DMS79 treated with DMSO at 0.1 percent for 48 hours (cell line): ENCODE data around the gene IGFALS.
A peak's percentile ranks its signal among the peaks of the same experiment; 100 is the strongest.

Source experiments
- DNase-seq: peaks from one replicate; lab custom pipeline; 2025; lab: John Stamatoyannopoulos, UW

IGFALS gene

DNA sequence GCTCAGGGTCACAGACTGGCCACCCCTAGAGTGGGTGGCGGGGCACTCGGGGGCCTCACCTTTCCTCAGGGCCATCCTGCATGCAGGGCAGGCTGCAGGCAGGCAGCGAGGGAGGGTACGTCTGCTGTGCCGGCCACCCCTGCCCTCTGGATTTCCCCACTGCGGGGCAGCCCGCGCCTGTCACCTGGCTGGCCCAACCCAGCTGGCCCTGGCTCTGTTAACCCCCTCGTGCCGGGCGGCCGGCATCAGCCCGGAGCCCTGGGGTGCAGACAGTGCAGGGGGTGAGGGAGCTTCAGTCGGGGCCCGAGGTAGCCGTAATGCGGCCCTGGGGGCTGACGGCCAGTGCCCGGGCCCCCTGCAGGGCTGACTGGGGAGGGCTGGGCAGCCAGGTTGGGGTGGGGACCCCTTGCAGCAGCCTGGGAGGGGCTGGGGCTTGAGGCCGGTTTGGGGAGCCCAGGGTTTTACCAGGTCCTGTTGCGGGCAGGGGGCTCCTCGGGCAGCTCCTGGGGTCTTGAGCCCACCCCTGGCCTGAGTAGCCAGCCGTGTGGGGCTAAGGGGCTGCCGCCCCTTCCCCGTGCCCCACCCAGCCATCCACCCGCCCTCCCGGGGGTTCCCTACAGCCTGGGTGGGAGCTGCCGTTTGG, at the start of gene IGFALS:
Gene IGFALS, minus strand, starts transcription at position 128 of the 643 bp plus-strand sequence. Its CDS starts 53 bp downstream, at position 75.
- DNase-seq, result no peak

DNA sequence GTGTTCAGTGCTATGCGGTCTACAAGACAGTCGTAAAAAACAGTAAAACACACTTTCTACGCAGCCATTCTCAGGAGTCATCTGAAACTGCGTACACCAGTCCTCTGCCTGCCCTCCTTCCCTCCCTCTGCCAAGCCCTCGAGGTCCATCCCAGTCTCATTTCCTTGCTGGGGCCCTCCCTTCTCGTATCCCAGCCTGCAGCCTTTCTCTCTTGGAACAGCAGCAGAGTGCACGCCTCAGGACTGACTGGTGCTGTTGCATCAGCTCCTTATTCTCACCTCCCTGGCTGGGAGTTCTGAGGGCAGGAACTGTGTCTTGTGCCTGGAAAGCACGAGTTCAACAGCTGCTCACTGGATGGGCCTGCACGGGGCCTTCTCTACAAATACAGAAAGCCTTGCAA, 46.0 kb upstream of the IGFALS start:
- DNase-seq, result no peak

DNA sequence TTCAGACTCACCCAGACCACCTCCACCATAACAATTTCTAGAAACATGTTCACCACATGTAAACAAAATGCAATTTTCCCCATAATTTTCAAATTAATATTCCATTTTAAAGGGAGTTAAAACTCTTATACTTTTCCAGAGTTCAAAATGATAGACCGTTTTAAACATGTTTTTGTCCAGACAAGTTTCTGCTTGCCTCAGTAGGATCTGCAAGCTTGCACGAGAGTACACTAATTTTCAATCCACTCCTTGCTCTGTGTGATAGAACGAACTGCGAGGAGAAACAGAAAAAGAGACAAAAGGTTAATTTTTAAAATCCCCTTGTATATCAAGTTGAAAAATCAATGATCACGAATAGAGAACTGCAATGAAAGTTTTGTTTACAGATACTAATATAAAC, 40.6 kb upstream of the IGFALS start:
- no peak for DNase-seq

GRCh38 chr16:1832838-1833454, 39.4 kb upstream of the IGFALS start:
- peak; percentile 12 for DNase-seq

GRCh38 chr16:1831186-1832075, 37.9 kb upstream of the IGFALS start:
- no peak for DNase-seq

DNA sequence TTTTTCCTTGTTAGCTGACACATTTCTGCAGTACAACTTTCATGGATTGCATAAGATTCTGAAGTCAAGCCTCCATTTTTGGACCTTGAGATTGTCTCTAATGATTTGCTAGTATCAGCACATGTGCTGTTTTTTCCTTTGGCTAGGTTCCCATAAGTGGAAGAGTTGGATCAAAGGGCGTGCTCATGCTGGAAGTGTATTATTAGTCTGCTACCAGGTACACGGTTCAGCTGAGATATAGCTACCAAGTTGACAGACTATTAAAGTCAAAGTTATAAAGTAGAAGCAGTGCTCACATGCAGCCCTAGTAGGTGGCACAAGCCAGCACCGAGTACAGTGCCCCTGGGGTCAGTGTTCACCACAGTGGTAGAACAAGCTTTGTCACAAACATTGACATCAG, 36.7 kb upstream of the IGFALS start:
- DNase-seq, result no peak

- DNase-seq, result no peak
Measured at GRCh38 chr16:1828645-1829410, 35.3 kb upstream of the IGFALS start.

GRCh38 chr16:1826691-1827573, 33.4 kb upstream of the IGFALS start, which contains the start of the genes FAHD1 and HAGH:
FAHD1 (plus strand) TSS chr16:1827206; CDS start chr16:1827239, 33 bp downstream.
HAGH (minus strand) TSS chr16:1826825; CDS start chr16:1826787, 38 bp downstream.
- DNase-seq, result peak; percentile 85

DNA sequence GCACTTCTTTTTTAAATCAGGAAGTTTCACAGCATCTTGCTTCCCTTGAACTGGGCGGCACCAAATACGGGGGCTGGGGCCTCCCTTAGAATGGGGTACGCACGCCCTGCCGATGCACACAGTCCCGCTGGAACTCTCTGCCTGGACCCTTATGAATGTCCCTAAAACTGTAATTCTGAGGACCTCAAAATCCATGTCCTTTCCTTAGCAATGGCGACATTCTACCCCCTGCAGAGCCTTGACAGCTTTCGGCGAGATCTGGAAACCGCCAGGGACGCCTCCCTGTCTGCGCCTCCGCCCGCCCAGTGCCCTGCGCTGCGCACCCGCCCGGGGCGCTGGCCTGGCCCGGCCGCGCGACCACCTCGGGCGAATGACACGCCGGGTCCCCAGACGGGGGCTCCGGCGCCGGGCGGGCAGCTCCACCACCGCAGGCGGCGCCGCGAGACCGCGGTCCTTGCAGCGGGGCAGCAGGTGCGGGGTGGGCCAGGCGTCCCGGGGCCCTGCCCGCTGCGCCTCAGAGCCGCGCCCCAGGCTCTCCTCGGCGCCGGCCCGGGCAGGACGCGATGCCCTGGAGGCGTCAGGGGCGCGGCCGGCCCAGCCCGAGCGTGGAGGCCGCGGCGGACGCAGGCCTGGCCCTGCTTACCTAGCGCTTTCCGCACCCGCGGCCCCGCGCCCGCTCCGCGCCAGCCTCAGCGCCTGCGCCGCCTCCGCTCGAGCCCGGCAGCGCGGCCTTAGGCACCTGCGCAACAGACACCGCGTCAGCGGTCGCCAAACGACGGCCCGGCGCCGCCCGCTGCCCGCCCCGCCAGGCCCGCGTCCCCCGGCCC, 32.6 kb upstream of the IGFALS start:
- no peak for DNase-seq

DNA sequence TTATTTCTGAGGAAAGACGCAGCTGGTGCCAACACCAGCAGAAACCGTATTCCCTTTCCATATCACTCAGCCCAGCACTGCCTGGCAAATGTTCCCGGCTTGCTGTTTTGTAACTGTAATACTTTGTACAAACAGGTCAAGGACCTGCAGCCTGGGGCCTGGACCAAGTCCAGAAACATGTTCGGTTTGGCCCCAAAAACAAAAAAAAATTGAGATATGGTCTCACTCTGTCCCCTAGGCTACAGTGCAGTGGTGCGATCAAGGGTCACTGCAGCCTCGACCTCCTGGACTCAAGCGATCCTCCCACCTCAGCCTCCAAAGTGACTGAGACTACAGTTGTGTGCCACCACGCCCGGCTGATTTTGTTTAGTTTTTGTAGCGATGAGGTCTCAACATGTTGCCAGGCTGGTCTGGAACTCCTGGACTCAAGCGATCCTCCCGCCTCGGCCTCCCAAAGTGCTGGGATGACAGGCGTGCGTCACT, 31.9 kb upstream of the IGFALS start:
- DNase-seq, result no peak

DNA sequence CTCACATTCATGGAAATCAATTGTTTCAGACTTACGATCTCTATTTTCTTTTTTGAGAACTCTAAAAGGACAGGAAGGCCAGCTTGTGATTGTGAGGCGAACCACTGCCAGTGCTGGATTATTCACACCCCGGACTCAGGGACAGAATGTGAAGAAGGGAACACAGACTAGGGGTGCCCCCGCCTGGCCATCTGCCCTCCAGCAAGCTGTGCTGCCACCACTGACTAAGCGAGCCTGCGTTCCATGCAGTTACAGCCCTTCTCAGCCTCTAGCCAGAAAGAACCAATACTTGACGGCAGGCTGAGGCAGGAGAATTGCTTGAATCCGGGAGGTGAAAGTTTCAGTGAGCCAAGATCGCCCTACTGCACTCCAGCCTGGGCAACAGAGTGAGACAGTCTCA, 30.3 kb upstream of the IGFALS start:
- no peak for DNase-seq

GRCh38 chr16:1822801-1823200, 29.3 kb upstream of the IGFALS start:
- DNase-seq, result no peak

DNA sequence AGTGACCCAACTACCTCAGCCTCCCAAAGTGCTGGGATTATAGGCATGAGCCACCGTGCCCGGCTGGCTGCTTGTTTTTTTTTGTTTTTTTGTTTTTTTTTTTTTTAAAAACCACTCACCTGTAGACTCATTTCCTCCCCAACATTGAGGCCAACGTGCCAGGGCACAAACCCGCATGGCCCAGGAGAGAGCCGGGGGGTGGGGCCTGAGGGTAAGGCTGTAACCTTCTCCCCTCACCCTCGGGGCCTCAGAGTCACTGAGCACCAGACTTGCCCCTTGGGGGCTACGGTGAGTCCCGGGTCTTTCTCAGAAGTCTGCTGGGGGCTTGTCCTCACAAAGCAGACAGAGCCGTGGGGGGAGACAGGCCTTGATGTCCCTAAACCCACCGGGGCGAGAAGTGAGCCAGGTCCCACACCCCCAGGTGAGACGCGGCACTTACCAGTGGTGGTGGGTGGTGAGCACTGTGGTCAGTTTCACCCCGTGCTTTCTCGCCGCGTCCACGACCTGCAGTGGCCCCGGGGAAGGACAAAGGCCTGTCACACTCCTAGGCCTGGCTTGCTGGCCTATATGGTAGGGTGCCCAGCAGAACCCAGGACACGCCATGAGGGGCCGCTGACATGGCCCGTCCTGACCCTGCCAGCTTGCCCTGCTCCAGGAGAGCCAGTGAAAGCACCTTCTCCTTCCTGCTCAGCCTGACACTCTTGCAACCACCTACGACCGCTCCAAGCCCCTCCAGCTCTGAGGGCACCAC, 28.5 kb upstream of the IGFALS start:
- DNase-seq, result no peak

DNA sequence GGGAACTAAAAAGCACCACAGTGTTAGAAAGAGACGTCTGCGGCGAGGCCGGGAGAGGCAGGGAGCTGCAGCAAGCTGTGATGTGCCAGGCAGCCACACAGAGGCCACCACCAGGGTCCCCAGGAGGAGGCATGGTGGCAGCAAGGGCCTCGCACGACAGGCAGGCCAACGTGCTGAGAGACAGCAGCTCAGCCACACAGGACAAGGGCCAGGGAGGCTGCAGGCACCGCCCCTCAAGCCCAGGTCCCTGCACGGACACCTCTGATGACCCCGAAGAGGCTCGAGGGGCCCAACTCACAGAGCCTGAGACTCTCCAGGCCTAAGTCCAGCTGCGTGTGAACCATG, 27.4 kb upstream of the IGFALS start:
- DNase-seq, result no peak

- no peak for DNase-seq
Measured at GRCh38 chr16:1820096-1820945, 26.8 kb upstream of the IGFALS start.

- DNase-seq, result no peak
Measured at GRCh38 chr16:1819611-1820010, 26.1 kb upstream of the IGFALS start.

DNA sequence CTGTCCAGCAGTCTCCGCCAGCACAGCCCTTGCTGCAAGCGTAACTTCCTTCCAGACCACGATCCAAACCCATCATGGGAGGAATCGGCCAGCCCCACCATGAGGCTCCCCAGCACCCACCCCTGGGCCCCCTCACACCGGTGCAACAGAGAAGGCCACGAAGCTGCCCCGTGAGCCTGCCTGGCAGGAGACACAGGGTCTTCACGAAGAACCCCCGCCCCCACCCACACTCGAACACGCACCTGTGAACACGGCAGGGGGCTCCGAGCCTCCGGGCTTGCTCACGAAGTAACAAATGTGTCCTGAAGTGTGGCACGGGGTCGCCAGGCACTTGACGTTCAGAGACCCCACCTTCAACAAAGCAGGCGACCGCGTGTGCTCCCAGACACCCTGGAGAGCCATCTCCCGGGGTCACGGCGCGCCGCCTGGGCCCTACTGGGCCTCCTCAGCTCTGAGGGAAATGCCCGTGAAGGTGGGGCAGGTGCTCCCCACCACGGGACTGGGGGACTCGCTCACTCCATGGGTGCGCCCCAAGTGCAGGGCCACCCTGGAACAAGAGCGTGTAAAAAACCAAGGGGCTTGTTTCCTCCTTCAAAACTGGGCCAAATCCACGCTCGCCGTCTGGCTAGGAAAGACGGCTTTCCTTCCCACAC, 25.5 kb upstream of the IGFALS start:
- no peak for DNase-seq
